Measurements from ENCODE around the gene SOX8.

The SOX8 gene

GRCh38 chr16:982145-983043, 824 bp downstream of the SOX8 start:
- Histone ChIP-seq H3K9me3 (ENCODE audit: insufficient read depth, low read depth, low read length) (no peaks in the 10 kb centered on the region), H3K27me3 (ENCODE audit: insufficient read depth, low read length) (peaks cover 54% of the 10 kb centered on the region), H3K27ac (ENCODE audit: low read depth, low read length) (no peak overlapping the region), H3K36me3 (ENCODE audit: insufficient read depth, low read length) (0 out of 2 replicates have a peak, but pooled peaks cover 4% of the 10 kb centered on the region), H3K4me1 (ENCODE audit: insufficient read depth, low read length) (0 out of 2 replicates have a peak, but pooled peaks cover 3% of the 10 kb centered on the region), H3K4me3 (ENCODE audit: low read length) (peak overlapping the region; percentile 58), H3K9ac (ENCODE audit: low read depth, low read length) (peak overlapping the region; percentile 36; the same call in 1 of the 2 replicates)
- 9% methylated on average over 76 of the region's 76 CpGs for WGBS

- Histone ChIP-seq H3K9me3 (ENCODE audit: insufficient read depth, low read depth, low read length) (no peaks in the 10 kb centered on the region), H3K27ac (ENCODE audit: low read depth, low read length) (no peak overlapping the region), H3K36me3 (ENCODE audit: insufficient read depth, low read length) (0 out of 2 replicates have a peak, but pooled peaks cover 4% of the 10 kb centered on the region), H3K4me1 (ENCODE audit: insufficient read depth, low read length) (0 out of 2 replicates have a peak, but pooled peaks cover 3% of the 10 kb centered on the region), H3K27me3 (ENCODE audit: insufficient read depth, low read length) (peaks cover 53% of the 10 kb centered on the region), H3K9ac (ENCODE audit: low read depth, low read length) (no peak overlapping the region), H3K4me3 (ENCODE audit: low read length) (peak overlapping the region; percentile 58)
- WGBS = 52% methylated on average over 58 of the region's 59 CpGs
These were observed 1.8 kb downstream of the SOX8 start for GRCh38 chr16:983044-984030.

- Histone ChIP-seq H3K27me3 (ENCODE audit: insufficient read depth, low read length) (peaks cover 45% of the 10 kb centered on the region), H3K9ac (ENCODE audit: low read depth, low read length) (no peak overlapping the region), H3K4me3 (ENCODE audit: low read length) (no peak overlapping the region), H3K4me1 (ENCODE audit: insufficient read depth, low read length) (0 out of 2 replicates have a peak, but pooled peaks cover 3% of the 10 kb centered on the region), H3K27ac (ENCODE audit: low read depth, low read length) (no peak overlapping the region), H3K9me3 (ENCODE audit: insufficient read depth, low read depth, low read length) (no peaks in the 10 kb centered on the region), H3K36me3 (ENCODE audit: insufficient read depth, low read length) (0 out of 2 replicates have a peak, but pooled peaks cover 4% of the 10 kb centered on the region)
- WGBS = 91% methylated on average over 22 of the region's 22 CpGs
These were observed 2.6 kb downstream of the SOX8 start for GRCh38 chr16:984121-984694.

GRCh38 chr16:984736-985636, 3.4 kb downstream of the SOX8 start:
- WGBS = 96% methylated on average over 78 of the region's 78 CpGs
- H3K4me1 ChIP-seq (ENCODE audit: insufficient read depth, low read length) = 0 out of 2 replicates have a peak, but pooled peaks cover 3% of the 10 kb centered on the region
- H3K9ac ChIP-seq (ENCODE audit: low read depth, low read length) = no peak overlapping the region
- 0 out of 2 replicates have a peak, but pooled peaks cover 4% of the 10 kb centered on the region for H3K36me3 ChIP-seq (ENCODE audit: insufficient read depth, low read length)
- H3K27ac ChIP-seq (ENCODE audit: low read depth, low read length) = no peak overlapping the region
- H3K4me3 ChIP-seq (ENCODE audit: low read length) = no peak overlapping the region
- H3K9me3 ChIP-seq (ENCODE audit: insufficient read depth, low read depth, low read length) = no peaks in the 10 kb centered on the region
- peaks cover 37% of the 10 kb centered on the region for H3K27me3 ChIP-seq (ENCODE audit: insufficient read depth, low read length)

GRCh38 chr16:985646-986400, 4.3 kb downstream of the SOX8 start:
- Histone ChIP-seq H3K27ac (ENCODE audit: low read depth, low read length) (no peak overlapping the region), H3K9me3 (ENCODE audit: insufficient read depth, low read depth, low read length) (no peaks in the 10 kb centered on the region), H3K4me3 (ENCODE audit: low read length) (no peak overlapping the region), H3K9ac (ENCODE audit: low read depth, low read length) (no peak overlapping the region), H3K4me1 (ENCODE audit: insufficient read depth, low read length) (0 out of 2 replicates have a peak, but pooled peaks cover 3% of the 10 kb centered on the region), H3K27me3 (ENCODE audit: insufficient read depth, low read length) (peaks cover 29% of the 10 kb centered on the region), H3K36me3 (ENCODE audit: insufficient read depth, low read length) (0 out of 2 replicates have a peak, but pooled peaks cover 4% of the 10 kb centered on the region)
- 92% methylated on average over 29 of the region's 32 CpGs for WGBS

GRCh38 chr16:986411-986810, 4.8 kb downstream of the SOX8 start:
- Histone ChIP-seq H3K4me3 (ENCODE audit: low read length) (no peak overlapping the region), H3K27me3 (ENCODE audit: insufficient read depth, low read length) (peaks cover 27% of the 10 kb centered on the region), H3K9ac (ENCODE audit: low read depth, low read length) (no peak overlapping the region), H3K27ac (ENCODE audit: low read depth, low read length) (no peak overlapping the region), H3K4me1 (ENCODE audit: insufficient read depth, low read length) (0 out of 2 replicates have a peak, but pooled peaks cover 3% of the 10 kb centered on the region), H3K36me3 (ENCODE audit: insufficient read depth, low read length) (0 out of 2 replicates have a peak, but pooled peaks cover 4% of the 10 kb centered on the region), H3K9me3 (ENCODE audit: insufficient read depth, low read depth, low read length) (no peaks in the 10 kb centered on the region)
- 90% methylated on average over 8 of the region's 8 CpGs for WGBS

GRCh38 chr16:986925-987582, 5.5 kb downstream of the SOX8 start:
- H3K36me3 ChIP-seq (ENCODE audit: insufficient read depth, low read length) = 0 out of 2 replicates have a peak, but pooled peaks cover 4% of the 10 kb centered on the region
- peaks cover 22% of the 10 kb centered on the region for H3K27me3 ChIP-seq (ENCODE audit: insufficient read depth, low read length)
- 0 out of 2 replicates have a peak, but pooled peaks cover 3% of the 10 kb centered on the region for H3K4me1 ChIP-seq (ENCODE audit: insufficient read depth, low read length)
- no peak overlapping the region for H3K4me3 ChIP-seq (ENCODE audit: low read length)
- no peak overlapping the region for H3K9ac ChIP-seq (ENCODE audit: low read depth, low read length)
- WGBS = 94% methylated on average over 44 of the region's 44 CpGs
- no peak overlapping the region for H3K27ac ChIP-seq (ENCODE audit: low read depth, low read length)
- H3K9me3 ChIP-seq (ENCODE audit: insufficient read depth, low read depth, low read length) = no peaks in the 10 kb centered on the region

GRCh38 chr16:987906-988305, 6.3 kb downstream of the SOX8 start:
- H3K4me3 ChIP-seq (ENCODE audit: low read length) = no peak overlapping the region
- no peak overlapping the region for H3K27ac ChIP-seq (ENCODE audit: low read depth, low read length)
- no peaks in the 10 kb centered on the region for H3K9me3 ChIP-seq (ENCODE audit: insufficient read depth, low read depth, low read length)
- H3K9ac ChIP-seq (ENCODE audit: low read depth, low read length) = no peak overlapping the region
- 0 out of 2 replicates have a peak, but pooled peaks cover 2% of the 10 kb centered on the region for H3K4me1 ChIP-seq (ENCODE audit: insufficient read depth, low read length)
- H3K36me3 ChIP-seq (ENCODE audit: insufficient read depth, low read length) = 0 out of 2 replicates have a peak, but pooled peaks cover 4% of the 10 kb centered on the region
- H3K27me3 ChIP-seq (ENCODE audit: insufficient read depth, low read length) = peaks cover 14% of the 10 kb centered on the region
- WGBS = 94% methylated on average over 17 of the region's 17 CpGs

All from HUES64 (cell line).